SK-N-SH (cell line): ENCODE measurements around the gene BMPR1B.

Source experiments
- CHD2 ChIP-seq: fragments of 150-350 bp; IDR thresholded peaks from 2 replicates; pipeline ENCODE4 v1.6.1; 2018; ENCODE audit warnings: low read length; ENCODE audit not compliant: partially characterized antibody
- CTCF ChIP-seq: fragments of 200-600 bp; sonication (generic); IDR thresholded peaks from 2 replicates; pipeline ENCODE4 v1.6.1; 2017; ENCODE audit warnings: antibody characterized with exemption, mild to moderate bottlenecking, moderate library complexity
- FOXM1 ChIP-seq: IDR thresholded peaks from 2 replicates; pipeline ENCODE4 v1.4.0; 2012; ENCODE audit warnings: low read depth, mild to moderate bottlenecking
- TAF1 ChIP-seq: IDR thresholded peaks from 2 replicates; pipeline ENCODE4 v1.6.1; 2012; ENCODE audit warnings: low read depth, mild to moderate bottlenecking, low read length, moderate library complexity, borderline replicate concordance

GRCh38 chr4:94912606-94913005, 154.9 kb downstream of the BMPR1B start:
- no peak for TF ChIP-seq CTCF
- no peak for TF ChIP-seq CHD2
- TF ChIP-seq FOXM1, result no peak
- TF ChIP-seq TAF1, result no peak
